Smooth muscle cell (in vitro differentiated cells): ENCODE measurements around the gene PRM3. TPM values are rescaled to one million over a fixed set of nuclear protein-coding genes. Genes with fewer than 3 reads are reported as not detected.

Experiments
- DNase-seq: peaks from one replicate; lab custom pipeline; 2025; ENCODE audit not compliant: unreplicated experiment; lab: John Stamatoyannopoulos, UW
- H2AFZ ChIP-seq: fragments of 200-600 bp; sonication (generic); 2 replicates; pipeline ENCODE4 v1.6.0; 2016; ENCODE audit warnings: antibody characterized with exemption, low read depth, mild to moderate bottlenecking
- H3F3A ChIP-seq: fragments of 200-600 bp; sonication (generic); 2 replicates; pipeline ENCODE4 v1.6.0; 2017; ENCODE audit warnings: antibody characterized with exemption, low read depth
- H3K27ac ChIP-seq: fragments of 200-600 bp; sonication (generic); 2 replicates; pipeline ENCODE4 v1.5.1; 2016; ENCODE audit warnings: low read depth, mild to moderate bottlenecking
- H3K27me3 ChIP-seq: fragments of 200-600 bp; sonication (generic); 2 replicates; pipeline ENCODE4 v1.6.1; 2016; ENCODE audit warnings: low read depth, mild to moderate bottlenecking
- H3K36me3 ChIP-seq: fragments of 200-600 bp; sonication (generic); 2 replicates; pipeline ENCODE4 v1.5.1; 2016; ENCODE audit warnings: low read depth
- H3K4me1 ChIP-seq: fragments of 200-600 bp; sonication (generic); 2 replicates; pipeline ENCODE4 v1.5.1; 2016; ENCODE audit warnings: low read depth
- H3K4me2 ChIP-seq: fragments of 200-600 bp; sonication (generic); 2 replicates; pipeline ENCODE4 v1.6.0; 2016; ENCODE audit warnings: mild to moderate bottlenecking
- H3K4me3 ChIP-seq: fragments of 200-600 bp; sonication (generic); 2 replicates; pipeline ENCODE4 v1.5.1; 2016; ENCODE audit warnings: mild to moderate bottlenecking
- H3K79me2 ChIP-seq: fragments of 200-600 bp; sonication (generic); 2 replicates; pipeline ENCODE4 v1.6.0; 2016; ENCODE audit warnings: low read depth, mild to moderate bottlenecking
- H3K9ac ChIP-seq: fragments of 200-600 bp; sonication (generic); 2 replicates; pipeline ENCODE4 v1.6.0; 2016; ENCODE audit warnings: low read depth
- H3K9me3 ChIP-seq: fragments of 200-600 bp; sonication (generic); replicated peaks from 2 replicates; pipeline ENCODE4 v1.5.1; 2016; ENCODE audit warnings: low read depth
- H4K20me1 ChIP-seq: fragments of 200-600 bp; sonication (generic); 2 replicates; pipeline ENCODE4 v1.6.0; 2016; ENCODE audit warnings: low read depth
- CTCF ChIP-seq: fragments of 200-600 bp; sonication (generic); IDR thresholded peaks from 2 replicates; pipeline ENCODE4 v1.5.1; 2017; ENCODE audit warnings: borderline replicate concordance, mild to moderate bottlenecking, antibody characterized with exemption; ENCODE audit not compliant: insufficient read depth, poor library complexity, severe bottlenecking
- WGBS: methylation state at CpG from one replicate; pipeline ENCODE4 v1.1.7; 2016; ENCODE audit warnings: low lambda C conversion rate; 5-methylcytosine and 5-hydroxymethylcytosine counted together
- polyA plus RNA-seq: library from polyadenylated mRNA; unstranded; fragments of >200 nt; fragmentation: Nextera tagmentation; extraction: Ambion mirVana; gene quantifications from 2 replicates; pipeline ENCODE4 v1.2.1, GENCODE V29; 2016
- total RNA-seq: library from RNA; depleted of rRNA; stranded (reverse); fragments of >200 nt; gene quantifications from 2 replicates; pipeline ENCODE4 v1.2.3, GENCODE V29; 2014

The PRM3 gene
- total and polyA plus RNA-seq, 2 experiments from 2014 or later, result not detected

GRCh38 chr16:11306381-11306780 is 33.0 kb upstream of the PRM3 start:
- no peaks in the 10 kb centered on the region for H4K20me1 ChIP-seq
- H3K4me1 ChIP-seq, result no peaks in the 10 kb centered on the region
- no peaks in the 10 kb centered on the region for H3K9me3 ChIP-seq
- 91% methylated on average over 8 of the region's 8 CpGs for WGBS
- H3K4me3 ChIP-seq, result no peak overlapping the region
- no peaks in the 10 kb centered on the region for H3K79me2 ChIP-seq
- H3K27me3 ChIP-seq, result no peaks in the 10 kb centered on the region
- H3K9ac ChIP-seq, result no peak overlapping the region
- no peak overlapping the region for H2AFZ ChIP-seq
- no peaks in the 10 kb centered on the region for H3K36me3 ChIP-seq
- no peak overlapping the region for H3K27ac ChIP-seq
- H3F3A ChIP-seq, result no peaks in the 10 kb centered on the region
- TF ChIP-seq CTCF, result no peak
- no peak overlapping the region for H3K4me2 ChIP-seq
- DNase-seq, result no peak

- no peak overlapping the region for H3K4me2 ChIP-seq
- H3K9ac ChIP-seq, result no peak overlapping the region
- H3K27me3 ChIP-seq, result no peaks in the 10 kb centered on the region
- no peaks in the 10 kb centered on the region for H3K9me3 ChIP-seq
- H3K36me3 ChIP-seq, result no peaks in the 10 kb centered on the region
- H4K20me1 ChIP-seq, result no peaks in the 10 kb centered on the region
- DNase-seq, result no peak
- TF ChIP-seq CTCF, result no peak
- no peak overlapping the region for H2AFZ ChIP-seq
- no peak overlapping the region for H3K4me3 ChIP-seq
- no peaks in the 10 kb centered on the region for H3K79me2 ChIP-seq
- no peaks in the 10 kb centered on the region for H3F3A ChIP-seq
- H3K27ac ChIP-seq, result no peak overlapping the region
- WGBS, result 76% methylated on average over 18 of the region's 18 CpGs
- no peaks in the 10 kb centered on the region for H3K4me1 ChIP-seq
These were observed 30.1 kb upstream of the PRM3 start for GRCh38 chr16:11303405-11304138.

- TF ChIP-seq CTCF, result no peak
These were observed 29.5 kb upstream of the PRM3 start for GRCh38 chr16:11302977-11303376.

More at GRCh38 chr16:11302977-11303376, 29.5 kb upstream of the PRM3 start:
- no peak overlapping the region for H2AFZ ChIP-seq
- no peaks in the 10 kb centered on the region for H3K4me1 ChIP-seq
- H3K9me3 ChIP-seq, result no peaks in the 10 kb centered on the region
- 90% methylated on average over 4 of the region's 4 CpGs for WGBS
- H3K27ac ChIP-seq, result no peak overlapping the region
- no peaks in the 10 kb centered on the region for H3F3A ChIP-seq
- no peaks in the 10 kb centered on the region for H3K36me3 ChIP-seq
- no peaks in the 10 kb centered on the region for H4K20me1 ChIP-seq
- H3K9ac ChIP-seq, result no peak overlapping the region
- no peak overlapping the region for H3K4me3 ChIP-seq
- no peak for DNase-seq
- H3K79me2 ChIP-seq, result no peaks in the 10 kb centered on the region
- H3K27me3 ChIP-seq, result no peaks in the 10 kb centered on the region
- no peak overlapping the region for H3K4me2 ChIP-seq
